Karpas-422 (cell line): ENCODE measurements around the gene SLC25A28. TPM values are rescaled to one million over a fixed set of nuclear protein-coding genes. Genes with fewer than 3 reads are reported as not detected.

Experiments
- DNase-seq: peaks from one replicate; pipeline ENCODE4 v3.0.0-alpha.2; 2015
- H2AFZ ChIP-seq: fragments of 200-600 bp; sonication (generic); 2 replicates; pipeline ENCODE4 v1.6.1; 2014; ENCODE audit warnings: antibody characterized with exemption, low read length, mixed read lengths
- H3K27ac ChIP-seq: fragments of 200-600 bp; sonication (generic); 2 replicates; pipeline ENCODE4 v1.5.1; 2014; ENCODE audit warnings: mild to moderate bottlenecking, low read length, moderate library complexity
- H3K27me3 ChIP-seq: fragments of 200-600 bp; sonication (generic); 2 replicates; pipeline ENCODE4 v1.6.1; 2014; ENCODE audit warnings: low read length, mixed read lengths
- H3K36me3 ChIP-seq: fragments of 200-600 bp; sonication (generic); 2 replicates; pipeline ENCODE4 v1.6.1; 2014; ENCODE audit warnings: low read length, mixed read lengths; ENCODE audit not compliant: insufficient read depth
- H3K4me1 ChIP-seq: fragments of 200-600 bp; sonication (generic); 2 replicates; pipeline ENCODE4 v1.6.1; 2014; ENCODE audit warnings: mild to moderate bottlenecking, low read length, mixed read lengths
- H3K4me2 ChIP-seq: fragments of 200-600 bp; sonication (generic); 2 replicates; pipeline ENCODE4 v1.6.1; 2014; ENCODE audit warnings: low read length, low read depth, mild to moderate bottlenecking; ENCODE audit not compliant: poor library complexity, severe bottlenecking
- H3K4me3 ChIP-seq: fragments of 200-600 bp; sonication (generic); 2 replicates; pipeline ENCODE4 v1.5.1; 2014; ENCODE audit warnings: mild to moderate bottlenecking, antibody characterized with exemption, low read length, mixed read lengths
- H3K79me2 ChIP-seq: fragments of 200-600 bp; sonication (generic); 2 replicates; pipeline ENCODE4 v1.6.1; 2014; ENCODE audit warnings: mild to moderate bottlenecking, low read length, mixed read lengths
- H3K9ac ChIP-seq: fragments of 200-600 bp; sonication (generic); 2 replicates; pipeline ENCODE4 v1.6.0; 2014; ENCODE audit warnings: low read length
- H3K9me2 ChIP-seq: fragments of 200-600 bp; sonication (generic), shearing (Covaris generic); replicated peaks from 2 replicates; pipeline ENCODE4 v1.6.0; 2014; ENCODE audit warnings: mild to moderate bottlenecking, low read length, moderate library complexity; ENCODE audit not compliant: insufficient read depth
- H3K9me3 ChIP-seq: fragments of 300-700, 200-600 bp; sonication (generic); 2 replicates; pipeline ENCODE4 v1.6.1; 2014; ENCODE audit warnings: low read length, mixed read lengths
- H4K20me1 ChIP-seq: fragments of 200-600 bp; sonication (generic); 2 replicates; pipeline ENCODE4 v1.6.1; 2014; ENCODE audit warnings: mild to moderate bottlenecking, antibody characterized with exemption, low read length, low read depth; ENCODE audit not compliant: insufficient read depth
- total RNA-seq: library from RNA; depleted of rRNA; stranded (reverse); fragments of >200 nt; shearing (Covaris generic); gene quantifications from 2 replicates; pipeline ENCODE4 v1.2.3, GENCODE V29; 2014; ENCODE audit warnings: low replicate concordance

The SLC25A28 gene
- total RNA-seq, 1 experiment from 2014 or later: 32.9 TPM

DNA sequence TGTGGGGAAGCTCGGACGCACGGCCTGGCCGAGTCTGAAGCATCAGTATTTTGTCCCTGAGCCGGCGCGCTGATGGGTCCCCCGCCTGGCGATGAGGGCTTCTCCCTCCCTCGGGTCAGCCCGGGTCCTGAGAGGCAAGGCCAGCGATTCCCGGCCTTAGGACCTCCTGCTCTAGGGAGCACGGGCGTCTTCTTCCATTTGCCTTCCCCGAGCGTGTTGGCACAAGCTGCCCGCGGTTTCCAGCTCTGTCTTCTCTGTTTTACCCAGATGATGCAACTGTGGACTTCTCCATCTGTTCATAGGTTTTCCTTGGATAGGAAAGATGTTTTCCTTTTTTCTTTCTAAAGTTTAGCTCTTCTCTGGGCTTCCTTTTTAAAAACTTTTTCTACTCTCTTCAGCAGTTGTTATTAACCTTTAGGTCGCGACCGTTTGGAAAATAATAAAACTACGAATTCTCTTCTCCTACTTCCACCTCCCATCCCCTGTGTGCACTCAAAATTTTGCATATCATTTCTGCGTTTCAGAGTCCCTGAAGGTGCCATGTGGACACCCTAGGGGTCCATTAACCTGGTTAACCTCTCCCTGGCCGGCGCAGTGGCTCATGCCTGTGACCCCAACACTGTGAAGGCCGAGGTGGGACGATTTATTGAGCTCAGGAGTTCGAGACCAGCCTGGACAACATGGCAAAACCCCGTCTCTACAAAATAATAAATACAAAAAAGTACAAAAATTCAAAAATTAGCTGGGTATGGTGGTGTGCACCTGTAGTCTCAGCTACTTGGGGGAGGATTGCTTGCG lies 1.4 kb upstream of the SLC25A28 start:
- Histone ChIP-seq H3K27ac (peak overlapping the region; percentile 83), H3K4me1 (peaks cover 33% of the 10 kb centered on the region), H4K20me1 (no peaks in the 10 kb centered on the region), H3K9me2 (no peaks in the 10 kb centered on the region), H3K36me3 (no peaks in the 10 kb centered on the region; the same call in 1 of the 2 replicates), H2AFZ (peak overlapping the region; percentile 70; the same call in 1 of the 2 replicates), H3K27me3 (no peaks in the 10 kb centered on the region), H3K9me3 (no peaks in the 10 kb centered on the region), H3K4me2 (peak overlapping the region; percentile 92), H3K79me2 (peaks cover 33% of the 10 kb centered on the region), H3K9ac (peak overlapping the region; percentile 91), H3K4me3 (peak overlapping the region; percentile 82)
- DNase-seq: peak; percentile 55

GRCh38 chr10:99620711-99621453 lies 643 bp upstream of the SLC25A28 start:
- peak overlapping the region; percentile 91 for H3K9ac ChIP-seq
- no peaks in the 10 kb centered on the region for H4K20me1 ChIP-seq
- H3K9me2 ChIP-seq: no peaks in the 10 kb centered on the region
- peak overlapping the region; percentile 83 for H3K27ac ChIP-seq
- H3K4me3 ChIP-seq: peak overlapping the region; percentile 82
- peaks cover 41% of the 10 kb centered on the region for H3K79me2 ChIP-seq
- H3K4me1 ChIP-seq: peaks cover 36% of the 10 kb centered on the region
- no peaks in the 10 kb centered on the region for H3K27me3 ChIP-seq
- H3K36me3 ChIP-seq: no peaks in the 10 kb centered on the region; the same call in 1 of the 2 replicates
- H2AFZ ChIP-seq: peak overlapping the region; percentile 70; the same call in 1 of the 2 replicates
- H3K9me3 ChIP-seq: no peaks in the 10 kb centered on the region
- H3K4me2 ChIP-seq: peak overlapping the region; percentile 92
- peak; percentile 91 for DNase-seq

GRCh38 chr10:99619090-99619800 lies 994 bp downstream of the SLC25A28 start:
- DNase-seq: peak; percentile 56
- Histone ChIP-seq H3K4me2 (peak overlapping the region; percentile 86), H3K4me1 (peaks cover 36% of the 10 kb centered on the region), H3K79me2 (peaks cover 48% of the 10 kb centered on the region), H3K9me2 (no peaks in the 10 kb centered on the region), H3K27ac (peak overlapping the region; percentile 10; the same call in 1 of the 2 replicates), H3K4me3 (peak overlapping the region; percentile 77), H3K9me3 (no peaks in the 10 kb centered on the region), H2AFZ (no peak overlapping the region), H3K9ac (peak overlapping the region; percentile 79), H4K20me1 (no peaks in the 10 kb centered on the region), H3K36me3 (no peaks in the 10 kb centered on the region; the same call in 1 of the 2 replicates), H3K27me3 (no peaks in the 10 kb centered on the region)

GRCh38 chr10:99617696-99618095 lies 2.5 kb downstream of the SLC25A28 start:
- Histone ChIP-seq H3K9ac (peak overlapping the region; percentile 79), H3K4me3 (peak overlapping the region; percentile 77), H3K79me2 (peaks cover 48% of the 10 kb centered on the region), H2AFZ (no peak overlapping the region), H3K4me2 (peak overlapping the region; percentile 86), H3K27me3 (no peaks in the 10 kb centered on the region), H4K20me1 (no peaks in the 10 kb centered on the region), H3K4me1 (peaks cover 36% of the 10 kb centered on the region), H3K27ac (0 out of 2 replicates have a peak overlapping the region, but pooled peaks have one; percentile 14), H3K9me2 (no peaks in the 10 kb centered on the region), H3K36me3 (no peaks in the 10 kb centered on the region; the same call in 1 of the 2 replicates), H3K9me3 (no peaks in the 10 kb centered on the region)
- peak; percentile 46 for DNase-seq

DNA sequence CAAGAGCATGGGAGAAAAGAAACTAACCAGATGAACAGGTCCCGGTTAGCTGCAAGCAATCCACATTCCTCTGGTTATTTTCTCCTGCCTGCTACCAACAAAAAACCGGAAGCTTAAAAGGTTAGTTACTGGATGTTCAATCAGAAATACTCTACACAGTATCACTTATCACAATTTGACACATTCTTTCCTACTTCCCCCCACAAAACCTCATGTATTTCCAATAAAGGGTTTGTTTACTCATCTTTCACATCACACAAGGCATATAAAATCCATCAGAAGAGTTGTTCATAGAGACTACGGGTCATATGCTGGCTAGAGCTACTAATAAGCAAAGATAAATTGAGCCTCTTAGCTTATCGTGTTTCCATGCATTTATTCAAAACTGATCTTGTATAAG lies 4.8 kb downstream of the SLC25A28 start:
- H3K27me3 ChIP-seq: no peaks in the 10 kb centered on the region
- H3K27ac ChIP-seq: no peak overlapping the region
- no peaks in the 10 kb centered on the region for H3K9me3 ChIP-seq
- peaks cover 48% of the 10 kb centered on the region for H3K79me2 ChIP-seq
- H3K9me2 ChIP-seq: no peaks in the 10 kb centered on the region
- no peak overlapping the region for H2AFZ ChIP-seq
- H3K4me2 ChIP-seq: no peak overlapping the region
- no peak overlapping the region for H3K4me3 ChIP-seq
- peaks cover 12% of the 10 kb centered on the region; the same call in 1 of the 2 replicates for H3K36me3 ChIP-seq
- no peak overlapping the region for H3K9ac ChIP-seq
- peak; percentile 36 for DNase-seq
- peaks cover 28% of the 10 kb centered on the region for H3K4me1 ChIP-seq
- H4K20me1 ChIP-seq: no peaks in the 10 kb centered on the region

- Histone ChIP-seq H3K9me2 (no peaks in the 10 kb centered on the region), H3K9me3 (no peaks in the 10 kb centered on the region), H3K36me3 (peaks cover 15% of the 10 kb centered on the region; the same call in 1 of the 2 replicates), H3K4me1 (peaks cover 10% of the 10 kb centered on the region), H3K27me3 (no peaks in the 10 kb centered on the region), H3K4me3 (no peak overlapping the region), H3K79me2 (peaks cover 21% of the 10 kb centered on the region), H3K27ac (no peak overlapping the region), H2AFZ (no peak overlapping the region), H4K20me1 (no peaks in the 10 kb centered on the region), H3K9ac (no peak overlapping the region), H3K4me2 (no peak overlapping the region)
- DNase-seq: peak; percentile 81
Observed at GRCh38 chr10:99612167-99612831, 7.9 kb downstream of the SLC25A28 start.

DNA sequence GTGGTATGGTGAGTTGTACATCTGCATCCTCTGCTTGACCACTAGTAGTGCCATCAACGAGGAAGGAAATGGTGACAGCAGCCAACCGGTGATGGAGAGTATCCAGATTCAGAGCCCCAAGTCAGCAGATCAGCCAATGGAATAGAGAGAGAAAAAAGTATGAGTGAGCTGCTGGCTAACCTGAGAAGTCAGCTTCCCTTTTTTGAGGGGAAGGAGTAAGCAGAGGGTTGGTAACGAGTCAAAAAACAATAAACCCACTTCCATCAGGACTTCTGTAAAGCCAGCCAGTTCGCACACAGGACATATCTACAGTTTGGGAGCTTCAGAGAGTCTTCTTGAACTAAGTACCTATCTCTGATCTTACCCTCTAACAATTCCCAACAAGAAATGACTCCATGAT lies 8.9 kb downstream of the SLC25A28 start:
- Histone ChIP-seq H3K9me3 (no peaks in the 10 kb centered on the region), H3K9me2 (no peaks in the 10 kb centered on the region), H3K4me1 (no peaks in the 10 kb centered on the region), H2AFZ (no peak overlapping the region), H3K36me3 (peaks cover 15% of the 10 kb centered on the region; the same call in 1 of the 2 replicates), H4K20me1 (no peaks in the 10 kb centered on the region), H3K9ac (no peak overlapping the region), H3K79me2 (peaks cover 11% of the 10 kb centered on the region), H3K4me2 (no peak overlapping the region), H3K4me3 (no peak overlapping the region), H3K27me3 (no peaks in the 10 kb centered on the region), H3K27ac (no peak overlapping the region)
- no peak for DNase-seq
